NCI-H226 (cell line): ENCODE measurements around the gene HDGFL3.
A peak's percentile ranks its signal among the peaks of the same experiment; 100 is the strongest.
"Not testable (repeated sequence)": the region's sequence is repeated elsewhere in the genome, so short reads cannot be mapped to it uniquely, and the experiment has no call there.

Experiments used
- DNase-seq: peaks from one replicate; pipeline ENCODE4 v3.0.0-alpha.2; 2015

HDGFL3 gene

GRCh38 chr15:83094583-83094982, 113.0 kb downstream of the HDGFL3 start:
- no peak for DNase-seq

GRCh38 chr15:83092309-83092976, 115.2 kb downstream of the HDGFL3 start:
- DNase-seq = peak; percentile 79

- DNase-seq = not testable (repeated sequence)
Measured at GRCh38 chr15:83091965-83092308, 115.7 kb downstream of the HDGFL3 start.

GRCh38 chr15:83090465-83090864, 117.2 kb downstream of the HDGFL3 start:
- DNase-seq = no peak

- DNase-seq = no peak
Measured at GRCh38 chr15:83088876-83089275, 118.7 kb downstream of the HDGFL3 start.

GRCh38 chr15:83087576-83087975, 120.0 kb downstream of the HDGFL3 start:
- DNase-seq = no peak

- not testable (repeated sequence) for DNase-seq
Measured at GRCh38 chr15:83085864-83086552, 121.6 kb downstream of the HDGFL3 start.

GRCh38 chr15:83085461-83085860, 122.2 kb downstream of the HDGFL3 start:
- DNase-seq = not testable (repeated sequence)

GRCh38 chr15:83082730-83083386, 124.8 kb downstream of the HDGFL3 start:
- DNase-seq = no peak

GRCh38 chr15:83081256-83082014, 126.2 kb downstream of the HDGFL3 start:
- no peak for DNase-seq

- no peak for DNase-seq
Measured at GRCh38 chr15:83078712-83079111, 128.9 kb downstream of the HDGFL3 start.
